GM12872 (cell line): ENCODE measurements around the gene RALGDS.

Source experiments
- TF ChIP-seq, protein P1 (sequence below): IDR thresholded peaks from 3 replicates; pipeline ENCODE4 v1.5.1; 2011; ENCODE audit warnings: low read depth, mild to moderate bottlenecking, low read length, moderate library complexity; ENCODE audit not compliant: insufficient read depth

The RALGDS gene

DNA sequence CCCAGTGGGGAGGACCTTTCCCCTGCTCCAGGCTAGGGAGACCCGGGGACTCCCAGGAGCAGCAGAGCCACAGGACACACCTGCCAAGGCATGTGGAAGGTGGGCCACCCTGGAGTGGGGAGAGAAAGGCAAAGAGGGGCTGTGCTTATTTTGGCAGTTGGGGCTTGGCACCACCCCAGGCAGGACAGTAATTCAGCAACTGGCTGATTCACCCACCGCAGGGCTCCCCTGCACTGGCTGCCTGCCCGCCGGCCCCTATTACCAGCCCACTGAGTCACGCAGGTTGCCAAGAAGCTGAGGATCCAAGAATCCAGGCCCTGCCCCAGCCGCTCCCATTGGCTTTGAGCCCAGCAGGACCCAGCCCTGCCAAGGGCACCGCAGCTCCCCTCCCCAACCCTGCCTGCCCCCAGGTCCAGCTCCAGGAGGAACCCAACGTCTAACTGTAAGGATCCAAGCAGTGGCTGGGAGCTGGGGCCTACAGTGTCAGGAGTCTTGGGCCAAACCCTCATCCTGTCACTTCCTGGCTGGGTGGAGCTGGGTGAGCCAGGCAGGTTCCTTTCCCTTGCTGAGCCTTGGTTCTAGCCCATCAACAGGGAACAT is 14.2 kb upstream of the RALGDS start:
- TF ChIP-seq, protein P1, sequence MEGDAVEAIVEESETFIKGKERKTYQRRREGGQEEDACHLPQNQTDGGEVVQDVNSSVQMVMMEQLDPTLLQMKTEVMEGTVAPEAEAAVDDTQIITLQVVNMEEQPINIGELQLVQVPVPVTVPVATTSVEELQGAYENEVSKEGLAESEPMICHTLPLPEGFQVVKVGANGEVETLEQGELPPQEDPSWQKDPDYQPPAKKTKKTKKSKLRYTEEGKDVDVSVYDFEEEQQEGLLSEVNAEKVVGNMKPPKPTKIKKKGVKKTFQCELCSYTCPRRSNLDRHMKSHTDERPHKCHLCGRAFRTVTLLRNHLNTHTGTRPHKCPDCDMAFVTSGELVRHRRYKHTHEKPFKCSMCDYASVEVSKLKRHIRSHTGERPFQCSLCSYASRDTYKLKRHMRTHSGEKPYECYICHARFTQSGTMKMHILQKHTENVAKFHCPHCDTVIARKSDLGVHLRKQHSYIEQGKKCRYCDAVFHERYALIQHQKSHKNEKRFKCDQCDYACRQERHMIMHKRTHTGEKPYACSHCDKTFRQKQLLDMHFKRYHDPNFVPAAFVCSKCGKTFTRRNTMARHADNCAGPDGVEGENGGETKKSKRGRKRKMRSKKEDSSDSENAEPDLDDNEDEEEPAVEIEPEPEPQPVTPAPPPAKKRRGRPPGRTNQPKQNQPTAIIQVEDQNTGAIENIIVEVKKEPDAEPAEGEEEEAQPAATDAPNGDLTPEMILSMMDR: no peak

DNA sequence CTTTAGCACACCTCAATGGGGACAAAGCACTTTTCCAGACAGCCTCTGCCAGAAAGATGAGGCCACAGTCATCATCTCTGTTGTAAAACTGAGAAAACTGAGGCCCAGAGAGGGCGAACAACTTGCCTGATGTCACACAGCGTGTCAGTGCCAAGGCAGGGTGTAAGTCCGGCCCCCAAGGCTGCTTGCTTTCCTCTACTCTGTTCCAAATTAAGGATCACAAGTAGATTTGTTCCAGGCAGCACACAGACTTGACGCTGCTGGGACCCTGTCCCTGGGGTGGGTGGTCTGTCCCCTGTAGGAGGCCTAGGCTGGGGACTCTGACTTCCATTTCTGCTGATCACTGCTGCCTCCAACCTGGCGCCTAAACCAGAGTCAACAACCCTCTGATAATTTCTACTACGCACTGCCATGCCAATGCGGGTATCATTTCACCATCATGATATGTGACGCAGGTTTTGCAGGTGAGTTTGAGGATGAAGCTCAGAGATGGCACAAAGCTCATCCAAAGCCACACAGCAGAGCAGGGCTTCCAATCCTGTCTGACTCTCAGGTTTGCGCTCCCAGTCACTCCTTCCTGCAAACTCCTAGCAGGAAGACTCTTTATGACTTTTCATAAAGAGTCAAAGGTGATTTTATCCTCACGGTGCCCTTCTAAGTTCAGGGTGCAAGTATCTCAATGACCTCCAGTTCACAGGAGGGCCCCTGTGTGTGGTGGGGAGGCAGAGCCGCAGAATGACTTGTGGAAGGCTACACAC is 13.5 kb upstream of the RALGDS start:
- TF ChIP-seq, protein P1: no peak

DNA sequence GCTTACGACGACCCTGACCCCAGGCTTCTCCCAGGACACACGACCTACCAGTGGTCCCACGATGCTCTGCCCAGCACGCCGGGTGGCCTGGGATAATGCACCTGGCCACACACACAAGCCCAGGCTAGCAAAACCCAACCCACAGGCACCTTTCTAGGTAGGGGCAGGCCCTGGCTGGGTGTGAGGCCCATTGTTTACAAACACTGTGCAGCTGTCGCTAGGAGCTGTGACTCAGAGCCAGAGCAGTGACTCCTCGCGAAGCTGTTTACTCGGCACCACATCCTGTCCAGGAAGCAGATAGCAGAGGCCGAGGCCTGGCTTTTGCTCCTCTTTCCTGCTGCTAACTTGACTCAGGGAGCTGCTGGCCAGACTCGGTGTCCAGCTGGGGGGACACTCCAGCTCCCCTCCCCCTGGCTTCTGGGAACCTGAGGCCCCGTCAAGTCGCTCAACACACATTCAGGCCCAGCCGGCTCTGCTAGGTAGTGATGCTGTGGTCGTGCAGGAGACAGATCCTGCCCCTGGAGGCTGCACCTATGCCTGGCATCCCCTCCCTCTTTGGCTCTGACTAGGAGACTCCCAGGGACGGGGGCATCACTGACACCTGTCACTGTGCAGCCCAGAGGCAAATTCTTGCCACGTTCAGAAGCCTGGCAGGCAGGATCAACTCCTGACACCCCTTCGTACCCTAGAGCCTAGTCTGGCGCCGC is 12.8 kb upstream of the RALGDS start:
- TF ChIP-seq, protein P1: no peak

DNA sequence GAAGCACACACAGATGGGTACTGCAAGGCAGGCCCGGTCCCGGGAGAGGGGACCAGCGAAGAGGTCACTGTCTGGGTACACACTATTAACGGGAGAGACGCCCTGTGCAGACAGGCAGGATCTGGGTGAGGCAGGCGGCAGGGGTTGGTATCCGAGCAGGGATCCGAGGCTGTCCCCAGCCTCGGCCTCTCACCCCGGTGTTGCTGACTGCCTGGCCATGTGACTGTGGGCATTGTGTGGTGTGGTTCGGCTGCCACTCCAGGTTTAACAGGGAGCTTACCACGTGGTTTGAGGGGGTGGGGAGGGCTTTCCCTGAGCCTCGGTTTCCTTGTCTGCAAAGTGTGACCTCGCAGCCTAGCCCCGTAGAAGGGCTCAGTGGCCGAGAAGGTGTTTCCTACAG is 11.1 kb upstream of the RALGDS start:
- TF ChIP-seq, protein P1: no peak

DNA sequence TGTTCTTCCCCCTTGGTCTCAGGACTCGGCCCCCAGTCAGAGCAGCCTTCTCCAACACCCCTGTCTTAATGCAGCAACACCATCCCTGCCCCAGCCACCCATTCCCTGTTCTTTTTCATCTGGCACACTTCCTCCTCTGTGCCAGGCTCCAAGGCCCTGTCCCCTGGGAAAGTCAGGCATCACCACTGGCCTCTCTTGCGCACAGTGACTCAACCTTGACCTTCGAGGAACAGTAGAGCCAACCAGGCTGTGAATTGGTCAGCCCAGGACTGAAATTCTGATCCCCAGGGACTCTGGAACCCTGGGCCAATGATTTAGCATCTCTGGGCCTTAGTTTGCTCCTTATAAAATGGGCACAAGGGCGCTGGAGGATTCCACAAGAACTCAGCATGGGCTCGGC is 10.5 kb upstream of the RALGDS start:
- TF ChIP-seq, protein P1: no peak

DNA sequence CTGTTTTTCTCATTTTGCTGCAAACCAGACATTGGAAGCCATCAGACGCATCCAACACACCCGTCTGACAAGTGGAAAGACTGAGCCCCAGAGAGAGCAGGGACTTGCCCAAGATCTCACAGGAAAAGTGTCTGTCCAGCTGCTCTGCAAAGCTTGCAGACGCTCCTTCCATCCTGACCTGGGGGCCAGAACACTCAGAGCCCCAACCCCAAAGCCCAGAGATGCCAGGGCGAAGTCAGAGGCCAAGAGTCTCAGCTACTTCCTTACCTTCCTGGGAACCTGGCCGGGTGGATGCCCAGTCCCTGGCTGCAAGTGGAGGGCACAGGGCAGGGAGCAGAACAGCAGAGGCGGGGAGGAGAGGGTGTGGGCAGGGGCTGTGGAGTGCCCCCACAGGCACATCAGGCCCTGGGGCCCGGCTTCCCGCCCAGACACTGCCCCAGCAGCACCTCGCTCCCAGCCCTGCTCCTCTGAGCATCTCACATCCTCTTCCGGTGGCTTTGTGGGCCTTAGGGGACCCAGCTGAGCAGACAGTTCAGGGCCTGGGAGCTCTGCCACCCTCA is 9.7 kb upstream of the RALGDS start:
- TF ChIP-seq, protein P1: no peak
